CD4-positive, alpha-beta T cell treated with Interleukin-15 for 4 hours (primary cell): ENCODE measurements around the gene DBH.

ENCODE experiments used
- DNase-seq: peaks from one replicate; pipeline ENCODE4 v3.0.0-alpha.2; 2020; ENCODE audit warnings: low spot score

The DBH gene

GRCh38 chr9:133604214-133604613 lies 31.9 kb upstream of the DBH start:
- peak; percentile 22 for DNase-seq

GRCh38 chr9:133604856-133605255 lies 31.3 kb upstream of the DBH start:
- no peak for DNase-seq

- DNase-seq: no peak
These were observed 30.7 kb upstream of the DBH start for GRCh38 chr9:133605446-133605845.

- no peak for DNase-seq
These were observed 30.1 kb upstream of the DBH start for GRCh38 chr9:133605856-133606707.

GRCh38 chr9:133606708-133607025 lies 29.5 kb upstream of the DBH start:
- no peak for DNase-seq

- DNase-seq: no peak
These were observed 28.8 kb upstream of the DBH start for GRCh38 chr9:133607381-133607780.

GRCh38 chr9:133607976-133608375 lies 28.2 kb upstream of the DBH start:
- DNase-seq: no peak

- no peak for DNase-seq
These were observed 27.8 kb upstream of the DBH start for GRCh38 chr9:133608382-133608781.

- DNase-seq: no peak
These were observed 27.3 kb upstream of the DBH start for GRCh38 chr9:133608889-133609288.

- DNase-seq: no peak
These were observed 26.7 kb upstream of the DBH start, which contains the start of gene FAM163B for GRCh38 chr9:133609311-133610098. Gene FAM163B (minus strand): TSS chr9:133609389. CDS start chr9:133580223, 29,166 bp downstream.

GRCh38 chr9:133610845-133611244 lies 25.3 kb upstream of the DBH start:
- no peak for DNase-seq

GRCh38 chr9:133612051-133612450 lies 24.1 kb upstream of the DBH start:
- no peak for DNase-seq

- no peak for DNase-seq
These were observed 23.3 kb upstream of the DBH start for GRCh38 chr9:133612816-133613215.

GRCh38 chr9:133613432-133613831 lies 22.7 kb upstream of the DBH start:
- no peak for DNase-seq

- DNase-seq: no peak
These were observed 22.1 kb upstream of the DBH start for GRCh38 chr9:133614056-133614455.

GRCh38 chr9:133614678-133615077 lies 21.5 kb upstream of the DBH start:
- DNase-seq: no peak

GRCh38 chr9:133615186-133615585 lies 21.0 kb upstream of the DBH start:
- no peak for DNase-seq

- DNase-seq: no peak
These were observed 20.5 kb upstream of the DBH start for GRCh38 chr9:133615606-133616188.

- no peak for DNase-seq
These were observed 19.3 kb upstream of the DBH start for GRCh38 chr9:133616643-133617405.

- no peak for DNase-seq
These were observed 17.4 kb upstream of the DBH start for GRCh38 chr9:133618726-133619125.

GRCh38 chr9:133619791-133620190 lies 16.4 kb upstream of the DBH start:
- peak; percentile 44 for DNase-seq

GRCh38 chr9:133621725-133622267 lies 14.4 kb upstream of the DBH start:
- no peak for DNase-seq
